HTR-8/SVneo (cell line): ENCODE measurements around the gene ZNF598.

ENCODE experiments used
- DNase-seq: peaks from one replicate; pipeline ENCODE4 v3.0.0; 2011; ENCODE audit warnings: low spot score, mixed read lengths; ENCODE audit not compliant: insufficient read length
- FAIRE-seq: peaks from 2 replicates; lab custom pipeline; 2011; peaks lifted over from hg19 to GRCh38; lab: Jason Lieb, UNC

The ZNF598 gene

GRCh38 chr16:1992704-1993317, 16.8 kb downstream of the ZNF598 start:
- DNase-seq (no peak), FAIRE-seq (no peak)

GRCh38 chr16:1991948-1992703, 17.5 kb downstream of the ZNF598 start:
- no peak for DNase-seq

GRCh38 chr16:1991588-1991947, 18.1 kb downstream of the ZNF598 start:
- DNase-seq (no peak), FAIRE-seq (no peak)

More at GRCh38 chr16:1991948-1992703, 17.5 kb downstream of the ZNF598 start:
- FAIRE-seq, result no peak

- no peak for FAIRE-seq
- no peak for DNase-seq
These were observed 18.5 kb downstream of the ZNF598 start for GRCh38 chr16:1991135-1991551.

- no peak for FAIRE-seq
- no peak for DNase-seq
These were observed 19.1 kb downstream of the ZNF598 start for GRCh38 chr16:1990351-1991134.

GRCh38 chr16:1990101-1990350, 19.6 kb downstream of the ZNF598 start:
- no peak for FAIRE-seq
- no peak for DNase-seq

- DNase-seq (no peak), FAIRE-seq (peak; percentile 16)
These were observed 20.2 kb downstream of the ZNF598 start, which contains the start of gene SYNGR3 for GRCh38 chr16:1989209-1990100. Gene SYNGR3 (plus strand): TSS chr16:1989970. CDS start chr16:1990103, 133 bp downstream.

GRCh38 chr16:1987198-1987597, 22.4 kb downstream of the ZNF598 start:
- FAIRE-seq (no peak), DNase-seq (no peak)

- FAIRE-seq, result no peak
These were observed 24.0 kb downstream of the ZNF598 start for GRCh38 chr16:1985466-1986150.

GRCh38 chr16:1984347-1985225, 25.0 kb downstream of the ZNF598 start:
- no peak for DNase-seq
- FAIRE-seq, result no peak

More at GRCh38 chr16:1985466-1986150, 24.0 kb downstream of the ZNF598 start:
- DNase-seq, result no peak

GRCh38 chr16:1983544-1984346, 25.9 kb downstream of the ZNF598 start, which contains the start of gene GFER:
Gene GFER (plus strand): TSS chr16:1984193. CDS start chr16:1984219, 26 bp downstream.
- FAIRE-seq (peak; percentile 95), DNase-seq (peak; percentile 94)

- no peak for DNase-seq
- FAIRE-seq, result no peak
These were observed 26.6 kb downstream of the ZNF598 start for GRCh38 chr16:1982991-1983543.

- FAIRE-seq (no peak), DNase-seq (no peak)
These were observed 27.6 kb downstream of the ZNF598 start for GRCh38 chr16:1982013-1982433.

- FAIRE-seq, result no peak
These were observed 28.2 kb downstream of the ZNF598 start, which contains the start of gene NOXO1 for GRCh38 chr16:1981398-1981836. Gene NOXO1 (minus strand): TSS chr16:1981469. CDS start chr16:1981179, 290 bp downstream.

GRCh38 chr16:1980770-1981087, 28.9 kb downstream of the ZNF598 start:
- no peak for FAIRE-seq
- DNase-seq, result no peak

More at GRCh38 chr16:1981398-1981836, 28.2 kb downstream of the ZNF598 start, which contains the start of gene NOXO1:
- no peak for DNase-seq

- no peak for FAIRE-seq
These were observed 29.4 kb downstream of the ZNF598 start for GRCh38 chr16:1980030-1980769.

More at GRCh38 chr16:1980030-1980769, 29.4 kb downstream of the ZNF598 start:
- no peak for DNase-seq
